ENCODE results near the gene PRR30. TPM values are rescaled to one million over a fixed set of nuclear protein-coding genes. Genes with fewer than 3 reads are reported as not detected.
A peak's percentile ranks its signal among the peaks of the same experiment; 100 is the strongest.

PRR30 gene
- total and polyA plus RNA-seq, 10 of the 15 experiments (the other 5 are each of a cell fraction or from before 2014, with no cell fraction given) = not detected

DNA sequence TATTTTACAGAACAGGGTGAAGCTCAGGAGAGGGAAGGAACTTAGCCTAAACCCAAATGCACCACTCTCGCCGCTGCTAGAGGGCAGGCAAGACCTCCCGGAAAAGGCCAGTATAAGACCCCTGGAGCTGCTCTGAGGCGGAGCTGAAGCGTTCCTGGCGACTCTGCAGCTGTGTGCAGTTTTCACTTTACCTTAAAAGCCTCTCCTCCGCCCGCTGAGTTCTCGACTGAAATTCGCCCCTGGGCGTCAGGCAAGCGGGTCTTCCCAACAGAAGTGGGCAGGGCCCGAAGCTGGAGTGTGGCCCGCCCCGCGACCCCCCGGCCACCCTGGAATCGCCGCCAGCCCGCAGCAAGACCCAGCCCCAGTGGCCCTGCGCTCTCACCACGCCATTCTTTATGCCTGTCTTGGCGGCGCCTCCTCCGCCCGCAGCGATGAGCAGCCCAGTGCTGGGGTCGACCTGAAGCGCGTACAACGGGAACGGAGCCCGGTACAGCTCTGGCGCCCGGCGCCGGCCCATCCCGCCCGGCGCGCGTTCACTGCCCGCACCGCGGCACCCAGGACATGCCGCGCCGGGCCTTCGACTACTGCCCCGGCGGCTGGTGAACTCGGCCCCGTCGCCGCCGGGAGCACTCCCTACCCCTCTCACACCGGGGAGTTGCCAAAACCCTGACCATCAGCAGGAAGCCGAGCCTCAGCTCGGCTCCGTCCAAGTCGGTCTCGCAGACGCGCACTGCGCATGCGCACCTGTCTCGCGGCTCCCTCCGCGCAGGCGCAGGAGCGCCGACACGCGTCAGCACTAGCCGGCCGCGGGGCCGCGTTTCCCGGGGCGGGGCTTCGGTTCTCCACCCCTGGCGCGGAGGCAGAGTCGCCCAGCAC lies 5.1 kb downstream of the PRR30 start, which contains the start of gene PREB (continued):
- TF ChIP-seq, protein P1, sequence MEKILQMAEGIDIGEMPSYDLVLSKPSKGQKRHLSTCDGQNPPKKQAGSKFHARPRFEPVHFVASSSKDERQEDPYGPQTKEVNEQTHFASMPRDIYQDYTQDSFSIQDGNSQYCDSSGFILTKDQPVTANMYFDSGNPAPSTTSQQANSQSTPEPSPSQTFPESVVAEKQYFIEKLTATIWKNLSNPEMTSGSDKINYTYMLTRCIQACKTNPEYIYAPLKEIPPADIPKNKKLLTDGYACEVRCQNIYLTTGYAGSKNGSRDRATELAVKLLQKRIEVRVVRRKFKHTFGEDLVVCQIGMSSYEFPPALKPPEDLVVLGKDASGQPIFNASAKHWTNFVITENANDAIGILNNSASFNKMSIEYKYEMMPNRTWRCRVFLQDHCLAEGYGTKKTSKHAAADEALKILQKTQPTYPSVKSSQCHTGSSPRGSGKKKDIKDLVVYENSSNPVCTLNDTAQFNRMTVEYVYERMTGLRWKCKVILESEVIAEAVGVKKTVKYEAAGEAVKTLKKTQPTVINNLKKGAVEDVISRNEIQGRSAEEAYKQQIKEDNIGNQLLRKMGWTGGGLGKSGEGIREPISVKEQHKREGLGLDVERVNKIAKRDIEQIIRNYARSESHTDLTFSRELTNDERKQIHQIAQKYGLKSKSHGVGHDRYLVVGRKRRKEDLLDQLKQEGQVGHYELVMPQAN (conservative IDR thresholded peaks at IDR 0.05) = peak; percentile 71; the same call in 1 of the 2 replicates
- TF ChIP-seq SREBF1 (IDR thresholded peaks at IDR 0.05; ENCODE audit: low read length) = no peak
- TF ChIP-seq, protein P2, sequence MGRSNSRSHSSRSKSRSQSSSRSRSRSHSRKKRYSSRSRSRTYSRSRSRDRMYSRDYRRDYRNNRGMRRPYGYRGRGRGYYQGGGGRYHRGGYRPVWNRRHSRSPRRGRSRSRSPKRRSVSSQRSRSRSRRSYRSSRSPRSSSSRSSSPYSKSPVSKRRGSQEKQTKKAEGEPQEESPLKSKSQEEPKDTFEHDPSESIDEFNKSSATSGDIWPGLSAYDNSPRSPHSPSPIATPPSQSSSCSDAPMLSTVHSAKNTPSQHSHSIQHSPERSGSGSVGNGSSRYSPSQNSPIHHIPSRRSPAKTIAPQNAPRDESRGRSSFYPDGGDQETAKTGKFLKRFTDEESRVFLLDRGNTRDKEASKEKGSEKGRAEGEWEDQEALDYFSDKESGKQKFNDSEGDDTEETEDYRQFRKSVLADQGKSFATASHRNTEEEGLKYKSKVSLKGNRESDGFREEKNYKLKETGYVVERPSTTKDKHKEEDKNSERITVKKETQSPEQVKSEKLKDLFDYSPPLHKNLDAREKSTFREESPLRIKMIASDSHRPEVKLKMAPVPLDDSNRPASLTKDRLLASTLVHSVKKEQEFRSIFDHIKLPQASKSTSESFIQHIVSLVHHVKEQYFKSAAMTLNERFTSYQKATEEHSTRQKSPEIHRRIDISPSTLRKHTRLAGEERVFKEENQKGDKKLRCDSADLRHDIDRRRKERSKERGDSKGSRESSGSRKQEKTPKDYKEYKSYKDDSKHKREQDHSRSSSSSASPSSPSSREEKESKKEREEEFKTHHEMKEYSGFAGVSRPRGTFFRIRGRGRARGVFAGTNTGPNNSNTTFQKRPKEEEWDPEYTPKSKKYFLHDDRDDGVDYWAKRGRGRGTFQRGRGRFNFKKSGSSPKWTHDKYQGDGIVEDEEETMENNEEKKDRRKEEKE (IDR thresholded peaks at IDR 0.05) = no peak
- no peak for TF ChIP-seq FOXM1 (IDR thresholded peaks at IDR 0.05; ENCODE audit: low read depth, low read length)
- TF ChIP-seq NFYB (IDR thresholded peaks at IDR 0.05; ENCODE audit: insufficient read depth, low read depth, low read length) = no peak
- no peak for TF ChIP-seq BRCA1 (IDR thresholded peaks at IDR 0.05; ENCODE audit: low read depth, low read length)
- TF ChIP-seq HCFC1 (IDR thresholded peaks at IDR 0.05; ENCODE audit: low read length) = peak; percentile 67; the same call in 1 of the 2 replicates
- no peak for TF ChIP-seq JUNB (IDR thresholded peaks at IDR 0.05)
- TF ChIP-seq BCL11A (IDR thresholded peaks at IDR 0.05; ENCODE audit: low read depth, low read length) = no peak

All from GM12878 (cell line).